ENCODE data around the gene EFNA5.

Gene EFNA5

DNA sequence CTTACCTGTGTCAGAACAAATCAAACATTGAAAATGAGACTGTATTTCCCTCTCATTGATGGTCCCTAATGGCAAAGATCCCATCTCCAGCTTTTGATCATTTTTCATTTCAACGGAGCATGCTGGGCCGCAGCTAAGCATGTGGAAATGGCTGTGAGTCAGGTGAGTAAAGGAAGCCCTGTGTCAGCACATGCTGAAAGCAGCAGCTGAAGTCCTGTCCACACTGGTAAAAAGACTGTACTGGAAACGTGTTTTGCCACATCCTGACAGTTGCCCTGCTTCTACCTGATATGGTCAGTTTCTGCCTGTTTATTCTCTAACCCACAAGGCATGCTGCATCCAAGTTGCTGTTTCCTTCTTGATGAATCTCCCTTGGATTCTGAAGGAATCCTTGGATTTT is 330.1 kb downstream of the EFNA5 start:
- no peak for ATAC-seq
- TF ChIP-seq, protein P1, sequence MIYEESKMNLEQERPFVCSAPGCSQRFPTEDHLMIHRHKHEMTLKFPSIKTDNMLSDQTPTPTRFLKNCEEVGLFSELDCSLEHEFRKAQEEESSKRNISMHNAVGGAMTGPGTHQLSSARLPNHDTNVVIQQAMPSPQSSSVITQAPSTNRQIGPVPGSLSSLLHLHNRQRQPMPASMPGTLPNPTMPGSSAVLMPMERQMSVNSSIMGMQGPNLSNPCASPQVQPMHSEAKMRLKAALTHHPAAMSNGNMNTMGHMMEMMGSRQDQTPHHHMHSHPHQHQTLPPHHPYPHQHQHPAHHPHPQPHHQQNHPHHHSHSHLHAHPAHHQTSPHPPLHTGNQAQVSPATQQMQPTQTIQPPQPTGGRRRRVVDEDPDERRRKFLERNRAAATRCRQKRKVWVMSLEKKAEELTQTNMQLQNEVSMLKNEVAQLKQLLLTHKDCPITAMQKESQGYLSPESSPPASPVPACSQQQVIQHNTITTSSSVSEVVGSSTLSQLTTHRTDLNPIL (CRISPR knock-in tag; IDR thresholded peaks at IDR 0.05; ENCODE audit: low read depth), result no peak
- no peak for TF ChIP-seq ZNF70 (CRISPR knock-in tag; IDR thresholded peaks at IDR 0.05)
- TF ChIP-seq ZNF565 (CRISPR knock-in tag; conservative IDR thresholded peaks at IDR 0.05; ENCODE audit: low read depth), result no peak
- TF ChIP-seq, protein P2, sequence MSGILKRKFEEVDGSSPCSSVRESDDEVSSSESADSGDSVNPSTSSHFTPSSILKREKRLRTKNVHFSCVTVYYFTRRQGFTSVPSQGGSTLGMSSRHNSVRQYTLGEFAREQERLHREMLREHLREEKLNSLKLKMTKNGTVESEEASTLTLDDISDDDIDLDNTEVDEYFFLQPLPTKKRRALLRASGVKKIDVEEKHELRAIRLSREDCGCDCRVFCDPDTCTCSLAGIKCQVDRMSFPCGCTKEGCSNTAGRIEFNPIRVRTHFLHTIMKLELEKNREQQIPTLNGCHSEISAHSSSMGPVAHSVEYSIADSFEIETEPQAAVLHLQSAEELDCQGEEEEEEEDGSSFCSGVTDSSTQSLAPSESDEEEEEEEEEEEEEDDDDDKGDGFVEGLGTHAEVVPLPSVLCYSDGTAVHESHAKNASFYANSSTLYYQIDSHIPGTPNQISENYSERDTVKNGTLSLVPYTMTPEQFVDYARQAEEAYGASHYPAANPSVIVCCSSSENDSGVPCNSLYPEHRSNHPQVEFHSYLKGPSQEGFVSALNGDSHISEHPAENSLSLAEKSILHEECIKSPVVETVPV (CRISPR knock-in tag; IDR thresholded peaks at IDR 0.05), result no peak

DNA sequence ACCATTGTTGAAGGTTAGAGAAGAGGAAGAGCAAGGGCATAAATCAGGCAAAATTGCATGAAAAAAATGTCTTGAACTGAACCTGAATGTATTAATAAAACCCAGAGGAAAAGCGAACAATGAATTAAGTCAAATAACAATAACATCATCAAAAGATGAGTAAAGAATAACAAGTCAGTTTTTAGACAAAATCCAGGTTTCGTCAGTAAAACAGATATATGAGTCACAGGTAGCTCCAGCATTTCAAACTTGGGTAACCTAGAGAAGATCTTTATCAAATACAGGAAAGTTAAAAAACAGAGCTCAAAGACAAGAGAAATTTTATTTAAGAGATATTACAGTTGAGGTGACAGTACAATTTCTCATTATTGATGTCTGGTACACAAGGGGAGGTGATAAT is 332.4 kb downstream of the EFNA5 start:
- TF ChIP-seq CSDC2 (CRISPR knock-in tag; IDR thresholded peaks at IDR 0.05) (no peak), ISL1 (CRISPR knock-in tag; IDR thresholded peaks at IDR 0.05) (0 out of 2 replicates have a peak, but pooled peaks have one; percentile 9)
- no peak for ATAC-seq

DNA sequence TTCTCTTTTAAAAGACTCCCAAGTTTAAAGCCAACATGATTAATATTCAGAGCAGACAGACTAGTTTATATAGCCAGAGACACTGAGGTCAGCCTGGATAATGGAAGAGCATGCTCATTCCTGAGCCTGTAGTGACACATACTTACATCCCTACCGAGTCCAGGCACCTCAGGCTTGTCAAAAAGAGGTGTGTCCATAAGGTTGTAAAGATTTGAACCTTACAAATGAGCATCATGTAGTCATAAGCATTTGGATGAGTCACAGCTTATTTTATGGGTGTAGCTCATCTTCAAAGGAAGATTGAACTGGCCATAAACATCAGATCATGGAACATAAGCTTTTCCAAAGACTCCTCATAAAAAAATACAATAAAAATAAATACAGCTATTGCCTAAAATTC is 333.5 kb downstream of the EFNA5 start:
- ATAC-seq, result no peak
- TF ChIP-seq GLIS3 (CRISPR knock-in tag; IDR thresholded peaks at IDR 0.05), result no peak

DNA sequence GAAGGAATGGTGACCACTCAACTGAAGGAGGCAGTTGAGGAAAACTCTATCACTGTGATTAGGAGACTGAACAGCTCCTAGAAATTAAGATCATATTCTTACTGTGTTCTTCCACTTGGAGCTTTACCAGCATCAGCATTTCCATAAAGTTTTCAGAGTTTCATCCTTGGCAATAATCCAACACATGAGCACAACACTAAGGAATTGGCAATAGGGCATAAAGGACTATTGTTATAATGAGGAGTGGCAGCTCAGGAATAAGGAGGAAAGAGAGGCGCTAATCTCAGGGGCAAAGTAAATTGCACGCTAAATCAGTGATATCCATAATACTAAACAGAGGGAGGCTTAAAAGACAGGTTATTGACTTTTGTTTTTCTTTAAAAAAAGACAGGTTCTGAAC is 338.9 kb downstream of the EFNA5 start:
- ATAC-seq, result no peak; the same call in 2 of the 3 replicates
- TF ChIP-seq ISL1 (CRISPR knock-in tag; IDR thresholded peaks at IDR 0.05), result 0 out of 2 replicates have a peak, but pooled peaks have one; percentile 11
- TF ChIP-seq, protein P1 (CRISPR knock-in tag; IDR thresholded peaks at IDR 0.05; ENCODE audit: low read depth), result no peak

DNA sequence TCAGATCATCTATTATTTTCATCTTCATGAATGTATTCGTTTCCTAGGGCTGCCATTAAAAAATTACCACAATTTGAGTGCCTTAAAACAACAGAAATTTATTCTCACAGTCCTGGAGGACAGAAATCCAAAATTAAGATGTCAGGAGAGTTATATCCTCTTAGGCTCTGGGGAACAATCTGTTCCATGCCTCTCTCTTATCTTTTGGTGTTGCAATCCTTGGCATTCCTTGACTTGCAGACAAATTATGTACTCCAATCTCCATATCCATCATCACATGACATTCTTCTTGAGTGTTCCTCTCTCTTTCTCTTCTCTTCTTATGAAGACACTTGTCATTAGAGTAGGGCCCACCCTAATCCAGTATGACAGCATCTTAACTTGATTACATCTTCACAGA is 339.4 kb downstream of the EFNA5 start:
- TF ChIP-seq ZFP30 (CRISPR knock-in tag; IDR thresholded peaks at IDR 0.05), result no peak
- TF ChIP-seq ZFP3 (CRISPR knock-in tag; IDR thresholded peaks at IDR 0.05), result no peak
- no peak for TF ChIP-seq TCF4 (CRISPR knock-in tag; IDR thresholded peaks at IDR 0.05; ENCODE audit: borderline replicate concordance)
- TF ChIP-seq BACH2 (CRISPR knock-in tag; IDR thresholded peaks at IDR 0.05; ENCODE audit: borderline replicate concordance), result no peak
- no peak for TF ChIP-seq SNAI2 (CRISPR knock-in tag; IDR thresholded peaks at IDR 0.05)
- TF ChIP-seq ARNTL (CRISPR knock-in tag; IDR thresholded peaks at IDR 0.05; ENCODE audit: borderline replicate concordance, low read depth), result no peak
- TF ChIP-seq ESRRG (CRISPR knock-in tag; IDR thresholded peaks at IDR 0.05), result no peak
- ATAC-seq, result no peak

DNA sequence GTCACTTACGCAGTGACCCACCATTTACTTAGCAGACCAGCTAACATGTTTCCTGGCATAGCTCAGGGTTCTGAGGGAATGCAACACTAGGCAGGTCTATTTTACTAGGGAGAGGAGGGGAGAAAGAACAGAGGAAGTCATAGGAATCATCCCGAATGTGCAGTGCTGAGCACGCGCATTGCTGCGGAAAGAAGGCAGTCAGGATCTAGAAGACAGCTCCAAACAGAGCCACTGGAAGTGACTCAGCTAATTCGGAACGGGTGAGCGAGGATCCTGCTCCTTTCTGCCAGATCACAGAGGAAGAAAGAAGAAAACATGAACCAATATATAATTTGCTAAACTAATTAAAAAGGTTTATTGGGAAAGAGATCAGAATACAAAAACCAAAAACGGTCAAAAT is 339.8 kb downstream of the EFNA5 start:
- ATAC-seq, result no peak
- TF ChIP-seq ARNTL (CRISPR knock-in tag; IDR thresholded peaks at IDR 0.05; ENCODE audit: borderline replicate concordance, low read depth) (no peak), ZC3H10 (CRISPR knock-in tag; IDR thresholded peaks at IDR 0.05) (no peak), ZFP30 (CRISPR knock-in tag; IDR thresholded peaks at IDR 0.05) (no peak), GLIS3 (CRISPR knock-in tag; IDR thresholded peaks at IDR 0.05) (no peak), ZNF8 (CRISPR knock-in tag; IDR thresholded peaks at IDR 0.05) (no peak), SNAI2 (CRISPR knock-in tag; IDR thresholded peaks at IDR 0.05) (no peak)
- TF ChIP-seq, protein P1 (CRISPR knock-in tag; IDR thresholded peaks at IDR 0.05; ENCODE audit: low read depth), result no peak

DNA sequence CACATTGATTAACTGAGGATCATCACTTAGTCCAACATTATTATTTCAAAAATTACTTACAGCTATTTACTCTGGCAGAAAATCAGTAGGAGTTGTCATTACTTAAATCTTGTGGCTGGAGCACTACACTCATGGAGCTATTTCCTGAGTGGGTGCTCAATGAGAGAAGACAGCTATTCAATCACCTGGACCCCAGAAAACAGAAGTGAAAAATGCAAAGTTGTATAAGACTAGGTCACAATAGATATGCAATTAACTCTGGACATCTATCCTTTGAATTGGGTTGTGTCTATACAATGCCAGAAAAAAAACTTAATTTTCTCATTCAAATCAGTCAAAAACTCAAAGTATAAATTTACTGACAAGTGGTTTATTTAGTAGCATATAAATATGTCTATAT is 340.9 kb downstream of the EFNA5 start:
- TF ChIP-seq TCF4 (CRISPR knock-in tag; IDR thresholded peaks at IDR 0.05; ENCODE audit: borderline replicate concordance) (no peak), CSDC2 (CRISPR knock-in tag; IDR thresholded peaks at IDR 0.05) (no peak), ARNTL (CRISPR knock-in tag; IDR thresholded peaks at IDR 0.05; ENCODE audit: borderline replicate concordance, low read depth) (no peak), ISL1 (CRISPR knock-in tag; IDR thresholded peaks at IDR 0.05) (no peak), GLIS3 (CRISPR knock-in tag; IDR thresholded peaks at IDR 0.05) (no peak), OSR1 (CRISPR knock-in tag; IDR thresholded peaks at IDR 0.05) (no peak), BACH2 (CRISPR knock-in tag; IDR thresholded peaks at IDR 0.05; ENCODE audit: borderline replicate concordance) (no peak), PPARA (CRISPR knock-in tag; IDR thresholded peaks at IDR 0.05; ENCODE audit: borderline replicate concordance) (no peak), ZFP30 (CRISPR knock-in tag; IDR thresholded peaks at IDR 0.05) (no peak), RARB (CRISPR knock-in tag; IDR thresholded peaks at IDR 0.05) (no peak), ZNF70 (CRISPR knock-in tag; IDR thresholded peaks at IDR 0.05) (no peak), ZNF565 (CRISPR knock-in tag; conservative IDR thresholded peaks at IDR 0.05; ENCODE audit: low read depth) (no peak), ZFP3 (CRISPR knock-in tag; IDR thresholded peaks at IDR 0.05) (no peak), ZNF8 (CRISPR knock-in tag; IDR thresholded peaks at IDR 0.05) (no peak), TOX (CRISPR knock-in tag; IDR thresholded peaks at IDR 0.05; ENCODE audit: borderline replicate concordance) (no peak)
- TF ChIP-seq, protein P3, sequence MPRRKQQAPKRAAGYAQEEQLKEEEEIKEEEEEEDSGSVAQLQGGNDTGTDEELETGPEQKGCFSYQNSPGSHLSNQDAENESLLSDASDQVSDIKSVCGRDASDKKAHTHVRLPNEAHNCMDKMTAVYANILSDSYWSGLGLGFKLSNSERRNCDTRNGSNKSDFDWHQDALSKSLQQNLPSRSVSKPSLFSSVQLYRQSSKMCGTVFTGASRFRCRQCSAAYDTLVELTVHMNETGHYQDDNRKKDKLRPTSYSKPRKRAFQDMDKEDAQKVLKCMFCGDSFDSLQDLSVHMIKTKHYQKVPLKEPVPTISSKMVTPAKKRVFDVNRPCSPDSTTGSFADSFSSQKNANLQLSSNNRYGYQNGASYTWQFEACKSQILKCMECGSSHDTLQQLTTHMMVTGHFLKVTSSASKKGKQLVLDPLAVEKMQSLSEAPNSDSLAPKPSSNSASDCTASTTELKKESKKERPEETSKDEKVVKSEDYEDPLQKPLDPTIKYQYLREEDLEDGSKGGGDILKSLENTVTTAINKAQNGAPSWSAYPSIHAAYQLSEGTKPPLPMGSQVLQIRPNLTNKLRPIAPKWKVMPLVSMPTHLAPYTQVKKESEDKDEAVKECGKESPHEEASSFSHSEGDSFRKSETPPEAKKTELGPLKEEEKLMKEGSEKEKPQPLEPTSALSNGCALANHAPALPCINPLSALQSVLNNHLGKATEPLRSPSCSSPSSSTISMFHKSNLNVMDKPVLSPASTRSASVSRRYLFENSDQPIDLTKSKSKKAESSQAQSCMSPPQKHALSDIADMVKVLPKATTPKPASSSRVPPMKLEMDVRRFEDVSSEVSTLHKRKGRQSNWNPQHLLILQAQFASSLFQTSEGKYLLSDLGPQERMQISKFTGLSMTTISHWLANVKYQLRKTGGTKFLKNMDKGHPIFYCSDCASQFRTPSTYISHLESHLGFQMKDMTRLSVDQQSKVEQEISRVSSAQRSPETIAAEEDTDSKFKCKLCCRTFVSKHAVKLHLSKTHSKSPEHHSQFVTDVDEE (CRISPR knock-in tag; IDR thresholded peaks at IDR 0.05), result no peak
- TF ChIP-seq, protein P2 (CRISPR knock-in tag; IDR thresholded peaks at IDR 0.05), result no peak
- no peak for ATAC-seq
